HG02759 (cell line): Measurements from ENCODE around the gene NECTIN2.
"Not testable (repeated sequence)": the region's sequence is repeated elsewhere in the genome, so short reads cannot be mapped to it uniquely, and the experiment has no call there.

Experiments used
- ATAC-seq: cut with Tn5 transposase; IDR thresholded peaks from one replicate; pipeline ENCODE4 v1.9.1; 2021; ENCODE audit warnings: mild to moderate bottlenecking, moderate library complexity; ENCODE audit not compliant: unreplicated experiment

Gene NECTIN2

DNA sequence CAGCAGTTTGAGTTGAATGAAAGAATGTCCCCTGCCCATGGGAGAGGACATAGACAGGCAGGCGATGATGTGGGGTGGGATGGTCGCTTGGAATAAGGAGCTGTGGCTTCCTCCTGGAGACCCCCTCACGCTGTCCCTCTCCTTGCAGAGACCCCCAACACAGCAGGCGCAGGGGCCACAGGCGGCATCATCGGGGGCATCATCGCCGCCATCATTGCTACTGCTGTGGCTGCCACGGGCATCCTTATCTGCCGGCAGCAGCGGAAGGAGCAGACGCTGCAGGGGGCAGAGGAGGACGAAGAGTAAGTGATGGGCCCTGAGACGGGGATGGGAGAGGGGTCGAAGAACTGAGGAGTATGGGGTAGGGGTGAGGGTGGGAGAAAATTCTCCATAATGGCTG is 36.0 kb downstream of the NECTIN2 start:
- ATAC-seq, result no peak

DNA sequence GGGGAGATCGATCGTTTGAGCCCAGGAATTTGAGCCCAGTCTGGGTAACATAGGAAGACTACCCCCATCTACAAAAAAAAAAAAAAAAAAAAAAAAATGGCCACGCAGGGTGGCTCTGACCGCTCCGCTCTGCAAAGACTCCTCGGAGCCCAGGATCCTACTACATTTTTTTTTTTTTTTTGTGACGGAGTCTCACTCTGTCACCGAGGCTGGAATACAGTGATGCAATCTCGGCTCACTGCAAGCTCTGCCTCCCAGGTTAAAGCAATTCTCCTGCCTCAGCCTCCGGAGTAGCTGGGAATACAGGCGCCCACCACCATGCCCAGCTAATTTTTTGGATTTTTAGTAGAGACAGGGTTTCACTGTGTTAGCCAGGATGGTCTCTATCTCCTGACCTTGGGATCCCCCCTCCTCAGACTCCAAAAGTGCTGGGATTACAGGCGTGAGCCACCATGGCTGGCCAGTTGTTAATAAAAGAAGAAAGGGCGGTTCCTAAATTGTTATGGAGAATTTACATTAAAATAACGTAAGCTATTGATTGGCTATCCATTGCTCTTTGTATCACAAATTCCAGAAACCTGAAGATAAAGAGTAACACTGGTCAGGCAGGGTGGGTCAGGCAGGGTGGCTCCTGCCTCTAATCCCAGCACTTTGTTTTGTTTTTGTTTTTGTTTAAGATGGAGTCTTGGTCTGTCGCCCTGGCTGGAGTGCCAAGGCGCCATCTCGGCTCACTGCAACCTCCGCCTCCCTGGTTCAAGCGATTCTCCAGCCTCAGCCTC is 36.7 kb downstream of the NECTIN2 start:
- not testable (repeated sequence) for ATAC-seq

DNA sequence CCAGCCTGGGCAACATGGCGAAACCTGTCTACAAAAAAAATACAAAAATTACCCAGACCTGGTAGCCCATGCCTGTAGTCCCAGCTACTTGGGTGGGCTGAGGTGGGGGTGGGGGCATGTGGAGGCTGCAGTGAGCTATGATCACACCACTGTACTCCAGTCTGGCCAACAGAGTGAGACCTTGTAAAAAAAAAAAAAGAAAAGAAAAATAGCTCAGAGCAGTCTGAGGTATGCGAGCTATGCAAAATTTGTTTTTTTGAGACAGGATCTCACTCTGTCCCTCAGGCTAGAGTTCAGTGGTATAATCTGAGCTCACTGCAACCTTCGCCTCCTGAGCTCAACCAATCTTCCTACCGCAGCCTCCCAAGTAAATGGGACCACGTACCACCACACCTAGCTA is 37.8 kb downstream of the NECTIN2 start:
- no peak for ATAC-seq

DNA sequence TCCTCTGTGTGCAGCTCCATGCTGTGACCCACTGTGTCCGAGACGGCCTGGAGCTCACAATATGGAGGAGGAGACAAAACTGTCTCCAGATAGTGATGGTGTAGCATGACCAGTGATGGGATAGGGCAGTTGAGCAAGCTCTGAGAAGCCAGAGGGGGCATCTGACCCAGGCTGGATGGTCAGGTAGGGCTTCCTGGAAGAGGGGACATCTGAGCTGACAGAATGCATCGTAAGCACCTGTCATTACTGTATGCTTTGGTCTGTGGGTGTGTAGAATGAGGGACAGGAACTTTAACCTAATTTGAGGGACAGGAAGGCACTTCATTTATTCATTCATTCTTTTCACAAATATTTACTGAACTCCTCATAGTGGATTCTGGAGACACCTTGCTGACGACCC is 38.5 kb downstream of the NECTIN2 start:
- no peak for ATAC-seq

DNA sequence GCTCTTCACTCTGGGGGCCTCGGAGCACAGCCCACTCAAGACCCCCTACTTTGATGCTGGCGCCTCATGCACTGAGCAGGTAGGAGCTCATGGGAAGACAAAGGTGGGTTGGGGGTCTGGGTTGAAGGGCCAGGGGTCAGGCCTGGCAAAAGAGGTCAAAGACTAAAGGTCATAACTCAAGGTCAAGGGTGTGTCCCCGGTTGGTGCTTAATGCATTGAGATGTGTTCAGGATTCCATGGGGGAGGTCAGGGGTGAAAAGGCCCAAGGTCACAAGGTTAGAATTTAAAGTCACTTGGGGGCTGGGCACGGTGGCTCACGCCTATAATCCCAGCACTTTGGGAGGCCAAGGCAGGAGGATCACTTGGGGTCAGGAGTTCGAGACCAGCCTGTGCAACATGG is 40.0 kb downstream of the NECTIN2 start:
- ATAC-seq, result no peak

DNA sequence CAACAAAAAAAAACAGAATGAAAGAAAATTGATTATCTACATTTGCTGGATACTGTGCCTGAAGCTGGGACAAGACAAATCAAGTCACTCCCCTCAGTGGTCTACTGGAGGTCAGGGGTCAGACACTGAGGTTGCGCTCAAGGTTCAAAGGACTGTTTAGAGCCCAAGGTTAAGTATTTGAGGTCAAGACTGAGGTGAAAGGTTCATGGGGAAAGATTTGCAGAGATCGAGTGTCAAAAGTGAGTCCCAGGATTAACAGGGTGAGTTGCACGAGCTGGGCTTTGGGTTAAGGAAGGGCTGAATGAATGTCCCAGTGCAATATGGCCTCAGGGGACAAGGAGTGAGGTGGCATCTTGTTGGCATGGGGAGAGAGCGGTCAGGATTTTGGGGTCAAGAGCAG is 41.6 kb downstream of the NECTIN2 start:
- ATAC-seq, result no peak

DNA sequence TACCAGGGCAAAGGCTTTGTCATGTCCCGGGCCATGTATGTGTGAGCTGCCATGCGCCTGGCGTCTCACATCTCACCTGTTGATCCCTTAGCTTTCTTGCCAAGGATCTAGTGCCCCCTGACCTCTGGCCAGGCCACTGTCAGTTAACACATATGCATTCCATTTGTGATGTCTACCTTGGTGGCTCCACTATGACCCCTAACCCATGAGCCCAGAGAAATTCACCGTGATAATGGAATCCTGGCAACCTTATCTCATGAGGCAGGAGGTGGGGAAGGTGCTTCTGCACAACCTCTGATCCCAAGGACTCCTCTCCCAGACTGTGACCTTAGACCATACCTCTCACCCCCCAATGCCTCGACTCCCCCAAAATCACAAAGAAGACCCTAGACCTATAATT is 42.2 kb downstream of the NECTIN2 start:
- not testable (repeated sequence) for ATAC-seq

DNA sequence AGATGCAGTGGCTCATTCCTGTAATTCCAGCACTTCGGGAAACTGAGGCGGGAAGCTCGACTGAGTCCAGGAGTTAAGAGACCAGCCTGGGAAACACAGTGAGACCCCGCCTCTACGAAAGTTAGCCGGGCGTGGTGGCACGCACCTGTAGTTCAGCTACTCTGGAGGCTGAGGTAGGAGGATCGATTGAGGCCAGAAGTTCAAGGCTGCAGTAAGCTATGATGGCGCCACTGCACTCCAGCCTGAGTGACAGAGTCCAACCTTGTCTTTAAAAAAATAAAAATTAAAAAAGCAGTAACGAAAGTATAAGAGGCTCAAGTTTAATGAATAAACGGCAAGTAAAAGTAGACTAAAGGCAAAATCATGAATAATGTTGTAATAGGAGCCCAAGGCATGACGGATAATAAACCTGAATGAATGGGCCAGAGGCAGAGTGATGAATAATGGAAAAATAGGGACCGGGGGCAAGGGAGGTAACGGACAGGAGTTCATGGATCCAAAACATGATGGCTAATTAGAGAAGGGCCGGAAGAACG is 43.8 kb downstream of the NECTIN2 start:
- ATAC-seq, result no peak

DNA sequence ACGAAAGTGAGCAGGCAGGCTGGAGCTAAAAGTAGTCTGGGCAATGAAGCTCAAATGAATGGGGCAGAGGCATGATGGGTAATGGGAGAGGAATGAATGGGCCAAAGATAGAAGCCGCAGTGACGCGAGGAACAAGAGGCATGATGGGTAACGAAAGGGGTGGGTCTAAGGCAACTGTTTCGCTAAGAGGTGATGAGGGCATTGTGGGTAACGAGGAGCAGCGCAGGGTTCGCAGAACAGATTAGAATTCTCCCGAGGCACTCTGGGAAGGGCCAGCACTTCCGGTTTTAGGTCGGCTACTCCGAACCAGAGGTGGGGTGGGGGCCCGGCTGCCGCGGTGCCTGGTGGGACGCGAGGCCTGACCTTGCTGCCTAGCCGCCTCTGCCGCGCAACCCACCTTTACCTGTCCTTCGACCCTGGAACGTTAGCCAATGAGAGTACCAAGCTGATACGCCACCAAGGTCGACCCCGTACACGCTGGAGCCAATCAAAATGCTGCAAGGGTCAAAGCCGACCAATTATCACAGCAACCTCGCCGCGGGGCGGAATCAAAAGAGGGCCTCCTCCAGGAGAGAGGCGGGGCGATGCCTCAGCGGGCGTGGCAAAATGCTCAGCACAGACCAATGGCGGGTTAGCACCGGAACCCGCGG is 44.4 kb downstream of the NECTIN2 start:
- peak; percentile 82 for ATAC-seq

DNA sequence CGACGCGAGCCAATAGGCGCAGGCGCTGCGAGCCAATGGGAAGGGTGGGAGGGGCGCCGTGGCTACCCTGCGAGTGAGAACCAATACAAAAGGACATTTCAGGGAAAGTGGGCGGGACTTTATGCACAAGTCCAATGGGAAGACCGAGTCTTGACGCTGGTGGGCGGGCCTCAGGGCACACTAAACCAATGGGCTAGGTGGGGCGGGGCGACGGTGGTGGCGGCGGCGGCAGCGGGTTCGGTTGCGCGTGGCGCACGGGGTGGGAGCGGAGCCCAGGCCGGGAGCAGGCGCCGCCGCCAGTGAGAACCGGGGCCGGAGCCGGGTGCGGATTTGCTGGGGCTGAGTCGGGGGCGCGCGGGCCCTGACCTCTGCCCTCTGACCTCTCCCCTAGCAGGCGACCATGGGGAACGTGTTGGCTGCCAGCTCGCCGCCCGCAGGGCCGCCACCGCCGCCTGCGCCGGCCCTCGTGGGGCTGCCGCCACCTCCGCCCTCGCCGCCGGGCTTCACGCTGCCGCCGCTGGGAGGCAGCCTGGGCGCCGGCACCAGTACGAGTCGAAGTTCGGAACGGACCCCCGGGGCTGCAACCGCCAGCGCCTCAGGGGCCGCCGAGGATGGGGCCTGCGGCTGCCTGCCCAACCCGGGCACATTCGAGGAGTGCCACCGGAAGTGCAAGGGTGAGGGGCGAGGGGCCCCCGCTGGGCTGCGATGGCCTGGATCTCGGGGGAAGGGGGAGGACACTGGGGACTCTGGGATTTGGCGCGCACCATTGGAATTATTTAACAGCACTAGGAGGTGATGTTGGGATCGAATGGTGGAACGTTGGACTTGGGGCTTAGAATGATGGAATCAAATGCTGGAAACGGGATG is 45.2 kb downstream of the NECTIN2 start, which contains the start of gene TOMM40:
TSS of gene TOMM40 (plus strand) at position 239 of the 867 bp plus-strand sequence. CDS start at position 401, 162 bp downstream.
- ATAC-seq, result peak; percentile 68

DNA sequence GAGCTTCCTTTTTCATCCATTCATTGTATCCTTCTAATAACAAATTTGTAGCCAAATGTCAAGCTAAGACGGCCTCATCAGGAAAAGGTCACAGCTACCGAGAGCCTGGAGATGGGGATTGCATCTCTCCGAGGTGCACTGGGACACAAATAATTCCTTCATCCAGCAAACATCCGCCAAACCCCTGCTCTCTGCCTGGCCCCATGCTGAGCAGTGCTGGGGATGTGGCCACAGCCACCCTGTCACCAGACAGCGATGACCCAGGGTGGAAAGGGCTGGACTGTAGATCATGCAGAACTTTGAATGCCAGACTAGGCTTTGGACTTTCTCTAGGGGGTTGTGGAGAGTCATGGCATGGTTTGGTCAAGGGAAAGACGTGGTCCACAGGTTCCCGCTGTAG is 46.8 kb downstream of the NECTIN2 start:
- no peak for ATAC-seq

DNA sequence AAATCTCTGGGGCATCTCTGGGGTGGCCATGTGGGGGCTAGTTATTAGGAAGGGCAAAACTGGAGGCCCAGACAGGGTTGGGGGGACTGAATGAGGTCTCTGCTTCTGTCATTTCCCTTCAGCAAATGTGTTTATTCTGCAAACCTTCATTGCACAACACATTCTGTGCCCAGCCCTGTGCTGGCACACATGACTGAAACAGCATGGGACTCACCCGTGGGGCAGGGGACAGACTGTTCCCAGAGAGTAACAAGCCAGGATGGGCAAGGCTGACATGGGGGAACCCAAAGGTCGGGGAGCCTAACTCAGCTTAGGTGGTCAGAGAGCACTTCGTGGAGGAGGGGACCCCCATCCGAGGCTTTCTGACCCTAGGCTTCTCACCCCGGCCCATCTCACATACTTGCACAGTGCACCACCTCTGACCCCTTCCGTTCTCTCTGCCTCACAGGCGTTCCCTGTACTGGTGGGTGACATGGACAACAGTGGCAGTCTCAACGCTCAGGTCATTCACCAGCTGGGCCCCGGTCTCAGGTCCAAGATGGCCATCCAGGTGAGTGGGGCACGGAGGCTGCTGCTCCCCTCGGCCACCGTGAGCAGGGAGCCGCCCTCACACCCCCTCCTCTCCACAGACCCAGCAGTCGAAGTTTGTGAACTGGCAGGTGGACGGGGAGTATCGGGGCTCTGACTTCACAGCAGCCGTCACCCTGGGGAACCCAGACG is 47.4 kb downstream of the NECTIN2 start:
- ATAC-seq, result no peak

DNA sequence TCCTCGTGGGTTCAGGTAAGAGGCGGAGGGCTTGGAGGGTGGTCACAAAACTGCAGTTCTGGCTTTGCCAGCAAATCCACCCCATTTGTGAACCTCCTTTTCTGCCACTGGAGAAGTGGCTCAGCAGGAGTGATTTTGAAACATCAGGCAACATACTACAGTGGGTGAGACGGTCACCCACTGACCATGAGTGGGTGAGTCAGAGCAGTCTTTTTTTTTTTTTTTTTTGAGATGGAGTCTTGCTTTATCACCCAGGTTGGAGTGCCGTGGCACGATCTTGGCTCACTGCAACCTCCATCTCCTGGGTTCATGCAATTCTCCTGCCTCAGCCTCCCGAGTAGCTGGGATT is 47.9 kb downstream of the NECTIN2 start:
- no peak for ATAC-seq

DNA sequence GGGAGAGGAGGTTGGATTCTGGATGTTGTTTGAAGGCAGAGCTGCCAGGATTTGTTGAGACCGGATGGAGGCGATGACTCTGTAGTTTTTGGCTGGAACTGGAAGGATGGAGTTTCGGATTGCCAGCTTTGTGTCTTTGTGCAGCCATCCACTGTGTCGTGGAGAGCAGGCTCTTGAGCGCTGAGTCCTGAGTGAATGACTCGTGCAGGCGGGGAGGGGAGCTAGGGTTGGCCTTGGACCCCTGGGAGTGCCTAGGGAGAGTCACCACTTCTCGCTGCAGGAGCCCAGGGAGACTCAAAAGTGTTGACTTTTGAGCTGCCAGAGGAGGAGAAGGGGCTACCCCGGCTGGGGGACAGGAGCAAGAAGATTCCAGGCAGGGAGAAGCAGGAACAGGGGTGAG is 48.8 kb downstream of the NECTIN2 start:
- no peak for ATAC-seq

DNA sequence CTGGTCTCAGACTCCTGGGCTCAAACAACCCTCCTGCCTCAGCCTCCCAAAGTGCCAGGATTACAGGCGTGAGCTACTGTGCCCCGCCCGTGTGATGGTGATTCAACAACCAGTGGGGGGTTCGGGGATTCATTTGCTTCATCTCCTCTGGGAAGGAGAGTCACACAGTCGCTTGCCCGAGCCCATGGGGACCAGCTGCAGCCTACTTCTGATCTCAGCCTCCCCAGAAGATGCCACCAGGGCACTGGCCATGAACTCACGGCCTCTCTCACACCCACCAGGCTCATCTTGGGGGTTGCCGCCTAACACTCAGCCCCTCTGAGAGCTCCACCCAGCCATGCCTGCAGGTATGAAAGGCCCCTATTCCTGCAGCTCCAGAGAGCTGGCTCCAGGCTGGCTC is 51.7 kb downstream of the NECTIN2 start:
- no peak for ATAC-seq

DNA sequence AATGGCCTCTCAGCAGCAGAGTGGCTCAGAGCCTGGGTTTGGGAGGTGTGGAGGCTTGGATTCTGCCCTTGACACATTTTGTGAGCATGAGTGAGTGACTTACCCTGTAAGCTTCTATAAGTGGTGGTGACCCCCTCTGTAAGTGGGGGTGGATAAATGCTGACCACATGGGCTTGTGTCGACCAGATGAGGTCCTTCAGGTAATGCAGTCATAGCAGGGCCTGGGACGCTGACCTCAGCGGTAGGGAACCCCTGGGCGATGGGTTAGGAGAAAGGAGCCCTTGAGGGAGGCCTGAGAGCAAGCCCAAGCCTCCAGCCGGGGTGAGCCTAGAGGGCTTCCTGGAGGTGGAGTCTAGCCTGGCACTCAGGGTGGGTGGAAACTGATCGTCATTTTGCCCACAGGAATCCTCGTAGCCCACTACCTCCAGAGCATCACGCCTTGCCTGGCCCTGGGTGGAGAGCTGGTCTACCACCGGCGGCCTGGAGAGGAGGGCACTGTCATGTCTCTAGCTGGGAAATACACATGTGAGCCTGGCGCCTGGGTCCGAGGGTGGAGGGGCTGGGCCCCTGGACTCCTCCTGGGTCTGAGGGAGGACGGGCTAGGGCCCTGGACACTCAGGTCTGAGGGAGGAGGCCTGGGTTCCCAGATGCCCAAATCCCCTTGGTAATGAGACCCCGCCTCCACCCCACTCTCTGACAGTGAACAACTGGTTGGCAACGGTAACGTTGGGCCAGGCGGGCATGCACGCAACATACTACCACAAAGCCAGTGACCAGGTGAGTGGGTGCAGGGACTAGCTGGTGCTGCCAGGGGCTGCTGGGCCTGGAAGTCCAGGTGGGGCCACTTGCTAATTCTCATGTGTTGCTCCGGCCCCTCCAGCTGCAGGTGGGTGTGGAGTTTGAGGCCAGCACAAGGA is 54.5 kb downstream of the NECTIN2 start:
- no peak for ATAC-seq

DNA sequence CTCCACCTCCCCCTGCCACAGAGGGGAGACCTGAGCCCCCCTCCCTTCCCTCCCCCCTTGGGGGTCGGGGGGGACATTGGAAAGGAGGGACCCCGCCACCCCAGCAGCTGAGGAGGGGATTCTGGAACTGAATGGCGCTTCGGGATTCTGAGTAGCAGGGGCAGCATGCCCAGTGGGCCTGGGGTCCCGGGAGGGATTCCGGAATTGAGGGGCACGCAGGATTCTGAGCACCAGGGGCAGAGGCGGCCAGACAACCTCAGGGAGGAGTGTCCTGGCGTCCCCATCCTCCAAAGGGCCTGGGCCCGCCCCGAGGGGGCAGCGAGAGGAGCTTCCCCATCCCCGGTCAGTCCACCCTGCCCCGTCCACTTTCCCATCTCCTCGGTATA is 57.1 kb downstream of the NECTIN2 start:
- no peak for ATAC-seq

DNA sequence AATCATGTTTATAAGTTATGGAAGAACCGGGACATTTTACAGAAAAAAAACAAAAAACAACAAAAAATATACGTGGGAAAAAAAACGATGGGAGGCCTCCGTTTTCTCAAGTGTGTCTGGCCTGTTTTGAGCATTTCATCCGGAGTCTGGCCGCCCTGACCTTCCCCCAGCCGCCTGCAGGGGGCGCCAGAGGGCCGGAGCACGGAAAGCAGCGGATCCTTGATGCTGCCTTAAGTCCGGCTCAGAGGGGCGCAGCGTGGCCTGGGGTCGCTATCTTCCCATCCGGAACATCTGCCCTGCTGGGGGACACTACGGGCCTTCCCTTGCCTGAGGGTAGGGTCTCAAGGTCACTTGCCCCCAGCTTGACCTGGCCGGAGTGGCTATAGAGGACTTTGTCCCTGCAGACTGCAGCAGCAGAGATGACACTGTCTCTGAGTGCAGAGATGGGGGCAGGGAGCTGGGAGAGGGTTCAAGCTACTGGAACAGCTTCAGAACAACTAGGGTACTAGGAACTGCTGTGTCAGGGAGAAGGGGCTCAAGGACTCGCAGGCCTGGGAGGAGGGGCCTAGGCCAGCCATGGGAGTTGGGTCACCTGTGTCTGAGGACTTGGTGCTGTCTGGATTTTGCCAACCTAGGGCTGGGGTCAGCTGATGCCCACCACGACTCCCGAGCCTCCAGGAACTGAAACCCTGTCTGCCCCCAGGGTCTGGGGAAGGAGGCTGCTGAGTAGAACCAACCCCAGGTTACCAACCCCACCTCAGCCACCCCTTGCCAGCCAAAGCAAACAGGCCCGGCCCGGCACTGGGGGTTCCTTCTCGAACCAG is 57.7 kb downstream of the NECTIN2 start:
- no peak for ATAC-seq
